GM23338 (cell line): ENCODE data around the gene NDC1. TPM values are rescaled to one million over a fixed set of nuclear protein-coding genes. Genes with fewer than 3 reads are reported as not detected.

Experiments
- ATAC-seq: fragments of 200-7000 bp; cut with Tn5 transposase; 3 replicates; pipeline ENCODE4 v1.9.1; 2020
- DNase-seq: peaks from one replicate; pipeline ENCODE4 v3.0.0-alpha.2; 2015; ENCODE audit warnings: low spot score
- H2AFZ ChIP-seq: fragments of 200-600 bp; sonication (generic); 2 replicates; pipeline ENCODE4 v1.8.0; 2016; ENCODE audit warnings: antibody characterized with exemption, mild to moderate bottlenecking, moderate library complexity
- H3F3A ChIP-seq: fragments of 200-600 bp; sonication (generic); replicated peaks from 2 replicates; pipeline ENCODE4 v1.8.0; 2017; ENCODE audit warnings: antibody characterized with exemption, mixed run types, low read depth
- H3K27ac ChIP-seq: fragments of 200-600 bp; sonication (generic); 2 replicates; pipeline ENCODE4 v1.6.1; 2016; ENCODE audit warnings: low read depth
- H3K27me3 ChIP-seq: fragments of 200-600 bp; sonication (generic); 2 replicates; pipeline ENCODE4 v1.8.0; 2016; ENCODE audit warnings: mild to moderate bottlenecking, mixed run types, moderate library complexity; ENCODE audit not compliant: insufficient read depth
- H3K36me3 ChIP-seq: fragments of 200-600 bp; sonication (generic); 2 replicates; pipeline ENCODE4 v1.8.0; 2016; ENCODE audit warnings: mild to moderate bottlenecking; ENCODE audit not compliant: insufficient read depth
- H3K4me1 ChIP-seq: fragments of 200-600 bp; sonication (generic); 2 replicates; pipeline ENCODE4 v1.8.0; 2016; ENCODE audit warnings: mild to moderate bottlenecking, moderate library complexity; ENCODE audit not compliant: insufficient read depth
- H3K4me2 ChIP-seq: fragments of 200-600 bp; sonication (generic); 2 replicates; pipeline ENCODE4 v1.7.1; 2017; ENCODE audit warnings: mixed run types
- H3K4me3 ChIP-seq: fragments of 200-600 bp; sonication (generic); 2 replicates; pipeline ENCODE4 v1.6.1; 2016; ENCODE audit warnings: mixed run types
- H3K79me2 ChIP-seq: fragments of 200-600 bp; sonication (generic); replicated peaks from 2 replicates; pipeline ENCODE4 v1.8.0; 2017; ENCODE audit warnings: mild to moderate bottlenecking; ENCODE audit not compliant: insufficient read depth
- H3K9me2 ChIP-seq: fragments of 200-600 bp; sonication (generic); 2 replicates; pipeline ENCODE4 v1.8.0; 2017; ENCODE audit not compliant: insufficient read depth
- H4K20me1 ChIP-seq: fragments of 200-600 bp; sonication (generic); replicated peaks from 2 replicates; pipeline ENCODE4 v1.8.0; 2017; ENCODE audit warnings: mild to moderate bottlenecking; ENCODE audit not compliant: insufficient read depth
- H3K27ac Mint-ChIP-seq: 2 replicates; pipeline ENCODE4 v1.8.0; 2020; ENCODE audit warnings: inconsistent platforms, mild to moderate bottlenecking, moderate library complexity, mixed read lengths
- H3K27me3 Mint-ChIP-seq: 3 replicates; pipeline ENCODE4 v1.8.0; 2022; ENCODE audit warnings: low read depth, mild to moderate bottlenecking, moderate library complexity, mixed read lengths, inconsistent platforms; ENCODE audit not compliant: insufficient read depth, poor library complexity
- H3K36me3 Mint-ChIP-seq: 3 replicates; pipeline ENCODE4 v1.8.0; 2021; ENCODE audit warnings: low read depth, mild to moderate bottlenecking, inconsistent platforms, moderate library complexity, mixed read lengths
- H3K4me1 Mint-ChIP-seq: 3 replicates; pipeline ENCODE4 v1.8.0; 2020; ENCODE audit warnings: mild to moderate bottlenecking, inconsistent platforms, mixed read lengths
- H3K4me3 Mint-ChIP-seq: 3 replicates; pipeline ENCODE4 v1.8.0; 2021; ENCODE audit warnings: moderate library complexity, mild to moderate bottlenecking, inconsistent platforms, mixed read lengths
- H3K9me3 Mint-ChIP-seq: 3 replicates; pipeline ENCODE4 v1.8.0; 2020; ENCODE audit warnings: moderate library complexity, mild to moderate bottlenecking, inconsistent platforms, mixed read lengths
- CREB1 ChIP-seq: fragments of 250-450 bp; sonication (Bioruptor Pico); IDR thresholded peaks from 2 replicates; pipeline ENCODE4 v1.5.0; 2020; ENCODE audit warnings: low read depth, mild to moderate bottlenecking, moderate library complexity
- CTCF ChIP-seq, 2 experiments: fragments of 200-600 bp in 1 of 2; sonication (generic) in 1 of 2; conservative IDR thresholded peaks; 2 replicates each; pipeline versions ENCODE4 v1.5.1 to v1.6.1; 2016 to 2017; ENCODE audit warnings: antibody characterized with exemption in 2 of 2, low read depth in 2 of 2, mild to moderate bottlenecking in 2 of 2, moderate library complexity in 1 of 2
- ETS1 ChIP-seq: IDR thresholded peaks from 2 replicates; pipeline ENCODE4 v1.6.1; 2016; ENCODE audit warnings: antibody characterized with exemption
- EZH2 ChIP-seq: fragments of 200-600 bp; sonication (generic); IDR thresholded peaks from one replicate; pipeline ENCODE4 v1.8.0; 2017; ENCODE audit warnings: antibody characterized with exemption, mild to moderate bottlenecking, low read depth; ENCODE audit not compliant: unreplicated experiment
- NANOG ChIP-seq: IDR thresholded peaks from 2 replicates; pipeline ENCODE4 v1.6.1; 2016; ENCODE audit warnings: antibody characterized with exemption, borderline replicate concordance
- REST ChIP-seq: IDR thresholded peaks from one replicate; pipeline ENCODE4 v1.6.1; 2018; ENCODE audit warnings: antibody characterized with exemption; ENCODE audit not compliant: unreplicated experiment
- ZNF114 ChIP-seq: fragments of 250-450 bp; sonication (Bioruptor Pico); IDR thresholded peaks from 2 replicates; pipeline ENCODE4 v1.5.0; 2020; ENCODE audit warnings: mild to moderate bottlenecking, moderate library complexity
- ZNF462 ChIP-seq: fragments of 250-450 bp; sonication (Bioruptor Pico); IDR thresholded peaks from 2 replicates; pipeline ENCODE4 v1.5.0; 2020; ENCODE audit warnings: mild to moderate bottlenecking, moderate library complexity
- polyA plus RNA-seq: library from polyadenylated mRNA; unstranded; fragments of >200 nt; fragmentation: Nextera tagmentation; extraction: Ambion mirVana; gene quantifications from 2 replicates; pipeline ENCODE4 v1.2.1, GENCODE V29; 2016
- total RNA-seq: library from RNA; depleted of rRNA; stranded (reverse); fragments of >200 nt; shearing (Covaris generic); gene quantifications from 2 replicates; pipeline ENCODE4 v1.2.3, GENCODE V29; 2014

The NDC1 gene
- total and polyA plus RNA-seq, 2 experiments from 2014 or later = 19.8 to 100 TPM

GRCh38 chr1:53737648-53738204 is 100.4 kb downstream of the NDC1 start (continued):
- TF ChIP-seq REST = no peak
- TF ChIP-seq CREB1 = no peak
- TF ChIP-seq NANOG = no peak
- TF ChIP-seq EZH2 = no peak
- TF ChIP-seq CTCF (conservative IDR thresholded peaks at IDR 0.05; ENCODE audit: low read depth in 2 of 2) = no peak

- H3K27me3 ChIP-seq = peaks cover 72% of the 10 kb centered on the region
- H3K4me1 ChIP-seq = peaks cover 9% of the 10 kb centered on the region; the same call in 1 of the 2 replicates
- H3K9me2 ChIP-seq = no peaks in the 10 kb centered on the region
- no peaks in the 10 kb centered on the region for H3K36me3 ChIP-seq
- peaks cover 12% of the 10 kb centered on the region for H3K4me1 Mint-ChIP-seq
- no peak for ATAC-seq
- peaks cover 4% of the 10 kb centered on the region; the same call in 1 of the 2 replicates for H3F3A ChIP-seq
- H3K27ac ChIP-seq = no peak overlapping the region
- no peaks in the 10 kb centered on the region for H3K36me3 Mint-ChIP-seq
- no peaks in the 10 kb centered on the region for H3K79me2 ChIP-seq
- no peaks in the 10 kb centered on the region for H3K9me3 Mint-ChIP-seq
- no peak overlapping the region for H2AFZ ChIP-seq
- H3K27me3 Mint-ChIP-seq = peaks cover 63% of the 10 kb centered on the region
- no peaks in the 10 kb centered on the region for H4K20me1 ChIP-seq
- DNase-seq = no peak
- H3K4me3 ChIP-seq = no peak overlapping the region
- no peak overlapping the region for H3K4me2 ChIP-seq
- no peak overlapping the region for H3K4me3 Mint-ChIP-seq
- no peak overlapping the region for H3K27ac Mint-ChIP-seq
- no peak for TF ChIP-seq ZNF114 (CRISPR knock-in tag)
- TF ChIP-seq ZNF462 (CRISPR knock-in tag) = no peak
- no peak for TF ChIP-seq CREB1
- TF ChIP-seq ETS1 = no peak
These were observed 101.8 kb downstream of the NDC1 start for GRCh38 chr1:53736290-53736689.
